ENCODE measurements around the gene B2M. TPM values are rescaled to one million over a fixed set of nuclear protein-coding genes. Genes with fewer than 3 reads are reported as not detected.
"Not testable (repeated sequence)": the region's sequence is repeated elsewhere in the genome, so short reads cannot be mapped to it uniquely, and the experiment has no call there.

The B2M gene
- total RNA-seq, 3 donors from 2014 or later (not counting 1 experiment from before 2014, with no cell fraction given): 7,484 to 8,893 (median 7,665) TPM

GRCh38 chr15:44735482-44736180 lies 24.3 kb downstream of the B2M start:
- Histone ChIP-seq H3K27me3 (ENCODE audit: control insufficient read depth, insufficient read depth, low read length) (no peaks in the 10 kb centered on the region), H3K36me3 (ENCODE audit: control insufficient read depth, insufficient read depth, low read length) (peaks cover 11% of the 10 kb centered on the region), H3K4me1 (ENCODE audit: control insufficient read depth, insufficient read depth, low read length) (peaks cover 20% of the 10 kb centered on the region), H3K27ac (ENCODE audit: low read length) (peak overlapping the region; percentile 60), H3K4me3 (ENCODE audit: low read length) (no peak overlapping the region), H3K9me3 (ENCODE audit: control insufficient read depth, insufficient read depth, low read length) (no peaks in the 10 kb centered on the region)
- TF ChIP-seq CTCF (IDR thresholded peaks at IDR 0.05): no peak
- ATAC-seq (peak in 1 of 3 donors; percentile 54), DNase-seq (peak in 1 of 2 donors; percentile 66)
- Mint-ChIP-seq H3K27ac (peak overlapping the region; percentile 48 to 78), H3K27me3 (ENCODE audit: low read depth in 2 of 2) (no peaks in the 10 kb centered on the region), H3K4me3 (peak overlapping the region; percentile 47), H3K9me3 (no peaks in the 10 kb centered on the region), H3K4me1 (peaks cover 15 to 19% of the 10 kb centered on the region in 2 donors), H3K36me3 (no peaks in the 10 kb centered on the region)
- intact Hi-C loops (cut with micrococcal nuclease): no loop called here
- WGBS (ENCODE audit: insufficient coverage): 56% methylated on average over 7 of the region's 8 CpGs

- no peaks in the 10 kb centered on the region for H3K9me3 Mint-ChIP-seq
- H3K4me1 Mint-ChIP-seq: peaks cover 15 to 19% of the 10 kb centered on the region in 2 donors
- WGBS (ENCODE audit: insufficient coverage): 77% methylated on average over 3 of the region's 3 CpGs
- peak within 1 kb of the TSS; percentile 47 for H3K4me3 Mint-ChIP-seq
- peaks cover 11% of the 10 kb centered on the region for H3K36me3 ChIP-seq (ENCODE audit: control insufficient read depth, insufficient read depth, low read length)
- H3K27me3 ChIP-seq (ENCODE audit: control insufficient read depth, insufficient read depth, low read length): no peaks in the 10 kb centered on the region
- H3K36me3 Mint-ChIP-seq: no peaks in the 10 kb centered on the region
- no peak for ATAC-seq
- peak within 1 kb of the TSS; percentile 60 for H3K27ac ChIP-seq (ENCODE audit: low read length)
- DNase-seq: peak in 1 of 2 donors; percentile 53
- H3K27ac Mint-ChIP-seq: peak within 1 kb of the TSS; percentile 48 to 78
- no peaks in the 10 kb centered on the region for H3K27me3 Mint-ChIP-seq (ENCODE audit: low read depth in 2 of 2)
- peaks cover 17% of the 10 kb centered on the region for H3K4me1 ChIP-seq (ENCODE audit: control insufficient read depth, insufficient read depth, low read length)
- no peak within 1 kb of the TSS for H3K4me3 ChIP-seq (ENCODE audit: low read length)
- intact Hi-C loops (cut with micrococcal nuclease): no loop called here
- no peak for TF ChIP-seq CTCF (IDR thresholded peaks at IDR 0.05)
- no peaks in the 10 kb centered on the region for H3K9me3 ChIP-seq (ENCODE audit: control insufficient read depth, insufficient read depth, low read length)
These were observed 25.0 kb downstream of the B2M start, which contains the start of gene TRIM69 for GRCh38 chr15:44736181-44736765. TRIM69 (plus strand) TSS chr15:44736528; CDS start chr15:44736705, 177 bp downstream.

GRCh38 chr15:44738340-44738984 lies 27.1 kb downstream of the B2M start:
- TF ChIP-seq CTCF (IDR thresholded peaks at IDR 0.05): peak; percentile 88
- Mint-ChIP-seq H3K27ac (peak overlapping the region; percentile 64), H3K4me1 (peaks cover 15 to 19% of the 10 kb centered on the region in 2 donors), H3K27me3 (ENCODE audit: low read depth in 2 of 2) (no peaks in the 10 kb centered on the region), H3K4me3 (no peak overlapping the region), H3K9me3 (no peaks in the 10 kb centered on the region), H3K36me3 (no peaks in the 10 kb centered on the region)
- H3K36me3 ChIP-seq (ENCODE audit: control insufficient read depth, insufficient read depth, low read length): no peaks in the 10 kb centered on the region
- peak; percentile 43 to 78 (median 59) for ATAC-seq
- 50% methylated on average over 2 of the region's 3 CpGs for WGBS (ENCODE audit: insufficient coverage)
- intact Hi-C loops (cut with micrococcal nuclease): loop anchor here (1.0 to 2.0 kb wide), 3 partner anchors 75 to 160 kb away; partner anchors contain the start of gene SPG11
- H3K9me3 ChIP-seq (ENCODE audit: control insufficient read depth, insufficient read depth, low read length): no peaks in the 10 kb centered on the region
- peak in 1 of 2 donors; percentile 76 for DNase-seq
- H3K4me1 ChIP-seq (ENCODE audit: control insufficient read depth, insufficient read depth, low read length): peaks cover 17% of the 10 kb centered on the region
- no peaks in the 10 kb centered on the region for H3K27me3 ChIP-seq (ENCODE audit: control insufficient read depth, insufficient read depth, low read length)
- no peak overlapping the region for H3K4me3 ChIP-seq (ENCODE audit: low read length)
- H3K27ac ChIP-seq (ENCODE audit: low read length): no peak overlapping the region

- H3K9me3 ChIP-seq (ENCODE audit: control insufficient read depth, insufficient read depth, low read length); H3K36me3 Mint-ChIP-seq; H3K27me3 Mint-ChIP-seq (ENCODE audit: low read depth in 2 of 2); H3K36me3 ChIP-seq (ENCODE audit: control insufficient read depth, insufficient read depth, low read length); H3K9me3 Mint-ChIP-seq; ATAC-seq; H3K27me3 ChIP-seq (ENCODE audit: control insufficient read depth, insufficient read depth, low read length); H3K4me3 ChIP-seq (ENCODE audit: low read length); H3K27ac ChIP-seq (ENCODE audit: low read length); H3K4me3 Mint-ChIP-seq; H3K27ac Mint-ChIP-seq; DNase-seq: not testable (repeated sequence)
- intact Hi-C loops (cut with micrococcal nuclease): loop anchor here (2.0 kb wide), 1 partner anchor 161 kb away; no protein-coding TSS in a partner anchor
- WGBS (ENCODE audit: insufficient coverage): 82% methylated on average over 17 of the region's 24 CpGs
- peaks cover 17% of the 10 kb centered on the region for H3K4me1 ChIP-seq (ENCODE audit: control insufficient read depth, insufficient read depth, low read length)
- peaks cover 15 to 19% of the 10 kb centered on the region in 2 donors for H3K4me1 Mint-ChIP-seq
These were observed 28.0 kb downstream of the B2M start for GRCh38 chr15:44739222-44739847.

GRCh38 chr15:44743454-44743853 lies 32.1 kb downstream of the B2M start:
- H3K4me3 Mint-ChIP-seq; H3K36me3 ChIP-seq (ENCODE audit: control insufficient read depth, insufficient read depth, low read length); ATAC-seq; H3K9me3 Mint-ChIP-seq; H3K4me3 ChIP-seq (ENCODE audit: low read length); H3K27ac ChIP-seq (ENCODE audit: low read length); H3K4me1 Mint-ChIP-seq; H3K27ac Mint-ChIP-seq; H3K27me3 ChIP-seq (ENCODE audit: control insufficient read depth, insufficient read depth, low read length); H3K4me1 ChIP-seq (ENCODE audit: control insufficient read depth, insufficient read depth, low read length); intact Hi-C loops (cut with micrococcal nuclease); H3K9me3 ChIP-seq (ENCODE audit: control insufficient read depth, insufficient read depth, low read length); H3K36me3 Mint-ChIP-seq; DNase-seq: not testable (repeated sequence)
- H3K27me3 Mint-ChIP-seq (ENCODE audit: low read depth in 2 of 2): peaks cover 0 to 11% of the 10 kb centered on the region in 2 donors
- WGBS (ENCODE audit: insufficient coverage): 100% methylated on average over 1 of the region's 2 CpGs
